Epithelial cell of esophagus (primary cell): ENCODE results near the gene CDKAL1.

Experiments
- DNase-seq: peaks from one replicate; pipeline ENCODE4 v3.0.0; 2010; ENCODE audit warnings: low read depth
- H3K4me3 ChIP-seq: 2 replicates; pipeline ENCODE4 v1.5.1; 2011; ENCODE audit warnings: mild to moderate bottlenecking, low read length, control low read depth
- CTCF ChIP-seq: IDR thresholded peaks from 2 replicates; pipeline ENCODE4 v1.5.1; 2011; ENCODE audit warnings: low read depth, mild to moderate bottlenecking, low read length, control low read depth, inconsistent platforms; ENCODE audit not compliant: insufficient read depth; ENCODE audit errors: missing control alignments

Gene CDKAL1

GRCh38 chr6:21039926-21040325, 505.7 kb downstream of the CDKAL1 start:
- DNase-seq = no peak
- H3K4me3 ChIP-seq = no peak overlapping the region
- no peak for TF ChIP-seq CTCF

DNA sequence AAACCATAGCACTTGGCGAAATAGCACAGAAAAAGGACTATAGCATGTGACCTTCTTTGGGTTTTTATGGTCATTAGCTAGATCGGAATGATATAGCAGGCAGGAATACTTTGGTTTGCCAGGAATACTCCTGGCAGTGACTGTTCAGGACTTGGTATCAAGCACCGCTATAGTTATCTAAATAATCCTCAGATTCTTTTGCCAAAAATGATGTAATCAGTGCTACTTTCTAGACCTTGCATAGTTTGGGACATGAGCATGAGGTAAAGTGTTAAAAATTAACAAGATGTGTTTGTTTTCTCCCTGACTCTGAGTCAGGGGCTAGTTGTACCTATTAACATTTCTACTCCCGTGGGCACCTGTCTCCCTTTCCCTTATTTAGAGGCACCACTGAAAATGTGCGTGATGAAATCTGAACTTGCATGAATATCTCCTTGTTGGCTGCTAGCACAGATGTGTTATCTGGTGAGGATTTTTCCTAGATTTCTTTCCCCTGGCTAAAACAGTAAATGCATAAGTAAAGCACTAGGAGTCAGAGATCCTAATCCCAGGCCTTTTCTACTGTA, 511.0 kb downstream of the CDKAL1 start:
- no peak overlapping the region for H3K4me3 ChIP-seq
- no peak for DNase-seq
- no peak for TF ChIP-seq CTCF

GRCh38 chr6:21046276-21046675, 512.0 kb downstream of the CDKAL1 start:
- TF ChIP-seq CTCF = no peak
- no peak for DNase-seq
- H3K4me3 ChIP-seq = no peak overlapping the region

DNA sequence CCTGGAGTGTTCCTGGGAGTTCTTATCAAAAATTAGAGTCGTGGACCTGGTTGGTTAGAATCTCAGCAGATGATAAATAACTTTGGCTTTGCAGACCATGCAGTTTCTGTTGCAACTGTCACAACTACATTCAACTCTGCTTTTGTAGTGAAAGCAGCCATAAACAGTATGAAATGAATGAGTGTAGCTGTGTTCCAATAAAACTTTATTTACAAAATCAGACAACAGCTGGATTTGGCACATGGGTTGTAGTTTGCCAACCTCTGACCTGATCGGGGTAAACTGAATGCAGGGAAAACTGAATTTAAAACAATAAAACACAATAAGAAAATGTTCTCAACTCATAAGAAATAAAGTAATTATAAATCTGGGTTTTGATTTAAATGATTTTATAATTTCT, 513.8 kb downstream of the CDKAL1 start:
- DNase-seq = no peak
- no peak for TF ChIP-seq CTCF

DNA sequence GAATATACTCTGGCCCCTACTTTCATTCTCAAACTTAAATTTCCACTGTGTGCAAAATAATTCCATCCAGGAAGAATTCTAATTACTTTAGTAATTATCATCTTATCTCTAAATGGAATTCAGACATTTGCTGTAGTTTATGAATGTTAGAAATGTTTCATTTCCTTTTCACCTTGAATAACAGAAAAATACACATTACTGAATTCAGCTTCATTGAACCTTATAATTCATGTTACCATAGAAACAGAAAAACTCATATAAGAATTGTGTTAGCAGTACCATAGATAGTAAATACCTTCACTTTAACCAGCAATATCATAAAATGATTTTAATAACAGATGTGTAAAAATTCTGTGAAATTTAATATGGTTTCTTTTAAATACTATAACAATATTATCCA, 514.9 kb downstream of the CDKAL1 start:
- no peak for TF ChIP-seq CTCF
- H3K4me3 ChIP-seq = no peak overlapping the region
- no peak for DNase-seq

More for the DNA sequence above, 513.8 kb downstream of the CDKAL1 start:
- H3K4me3 ChIP-seq = no peak overlapping the region

DNA sequence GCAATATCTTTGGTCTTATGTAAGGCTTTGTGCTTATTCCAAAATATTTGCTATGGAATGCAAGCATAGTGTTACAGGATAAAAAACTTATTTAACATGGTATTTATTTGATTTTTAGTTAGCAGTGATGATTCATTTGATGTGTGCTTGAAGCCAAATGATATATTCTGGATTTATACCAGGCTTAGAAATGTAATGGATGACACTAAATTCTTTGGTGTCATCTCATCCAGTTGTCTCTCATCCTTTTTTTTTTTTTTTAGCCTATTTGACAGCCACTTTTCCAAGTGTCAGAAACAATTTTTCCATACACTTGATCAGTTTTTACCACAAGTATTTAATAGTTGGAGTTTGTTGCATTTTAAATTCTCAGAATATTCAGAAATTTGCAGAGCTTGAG, 515.3 kb downstream of the CDKAL1 start:
- no peak for TF ChIP-seq CTCF
- H3K4me3 ChIP-seq = no peak overlapping the region

DNA sequence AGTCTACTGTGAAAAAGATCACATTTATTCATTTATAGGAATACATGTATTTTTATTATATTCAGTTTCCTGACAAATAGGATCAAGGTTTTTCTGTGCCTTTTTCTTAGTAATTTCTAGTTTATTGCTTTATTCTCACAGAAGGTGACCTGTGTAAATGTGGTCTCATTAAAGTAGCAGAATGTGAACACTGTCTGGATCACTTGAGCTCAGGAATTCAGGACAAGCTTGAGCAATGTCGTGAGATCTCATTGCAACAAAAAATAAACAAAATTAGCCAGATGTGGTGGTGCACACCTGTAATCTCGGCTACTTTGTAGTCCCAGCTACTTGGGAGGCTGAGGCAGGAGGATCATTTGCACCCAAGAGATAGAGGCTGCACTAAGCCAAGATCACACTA, 516.7 kb downstream of the CDKAL1 start:
- TF ChIP-seq CTCF = no peak
- DNase-seq = no peak
- H3K4me3 ChIP-seq = no peak overlapping the region

More for the DNA sequence above, 515.3 kb downstream of the CDKAL1 start:
- no peak for DNase-seq
